ENCODE data around the gene ARG2. TPM values are rescaled to one million over a fixed set of nuclear protein-coding genes. Genes with fewer than 3 reads are reported as not detected.

ARG2 gene
- total and polyA plus RNA-seq, 9 of the 15 experiments (the other 6 are each of a cell fraction or from before 2014, with no cell fraction given) = 6.2 to 75.0 (median 17.8) TPM

- TF ChIP-seq JUN (IDR thresholded peaks at IDR 0.05; ENCODE audit: borderline replicate concordance, low read depth, low read length) = 0 out of 2 replicates have a peak, but pooled peaks have one; percentile 42
- TF ChIP-seq JUN (CRISPR knock-in tag; IDR thresholded peaks at IDR 0.05; ENCODE audit: borderline replicate concordance) = no peak
- TF ChIP-seq ATF3 (IDR thresholded peaks at IDR 0.05) = peak; percentile 84
- no peak for TF ChIP-seq ATF3 (CRISPR knock-in tag; conservative IDR thresholded peaks at IDR 0.05)
- peak; percentile 61; the same call in 1 of the 2 replicates for TF ChIP-seq THRA (IDR thresholded peaks at IDR 0.05)
- no peak for TF ChIP-seq MEF2A (IDR thresholded peaks at IDR 0.05; ENCODE audit: control insufficient read depth, low read depth, low read length)
- no peak for TF ChIP-seq FIP1L1 (IDR thresholded peaks at IDR 0.05; ENCODE audit: low read depth, low read length, poor library complexity, severe bottlenecking)
- TF ChIP-seq MTA1 (IDR thresholded peaks at IDR 0.05; ENCODE audit: borderline replicate concordance) = no peak
- no peak for TF ChIP-seq ATF1 (CRISPR knock-in tag; IDR thresholded peaks at IDR 0.05)
- TF ChIP-seq ATF1 (tag; IDR thresholded peaks at IDR 0.05) = peak; percentile 16; the same call in 1 of the 2 replicates
- TF ChIP-seq SAFB2 (IDR thresholded peaks at IDR 0.05; ENCODE audit: borderline replicate concordance, low read depth, low read length, severe bottlenecking) = no peak
- no peak for TF ChIP-seq NR2C2 (CRISPR knock-in tag; IDR thresholded peaks at IDR 0.05)
- peak; percentile 50; the same call in 1 of the 2 replicates for TF ChIP-seq NR2C2 (tag; IDR thresholded peaks at IDR 0.05)
- TF ChIP-seq KDM5B (IDR thresholded peaks at IDR 0.05; ENCODE audit: insufficient replicate concordance, low read depth, low read length) = peak; percentile 43
- peak in 1 of 3 experiments; percentile 47 for TF ChIP-seq YY1 (IDR thresholded peaks at IDR 0.05; ENCODE audit: borderline replicate concordance in 1 of 3, control insufficient read depth in 1 of 3, extremely low read depth in 1 of 3, insufficient read depth in 3 of 3, insufficient read length in 1 of 3, insufficient replicate concordance in 2 of 3, low read depth in 1 of 3, low read length in 2 of 3)
- peak; percentile 38; the same call in 1 of the 2 replicates for TF ChIP-seq HMBOX1 (IDR thresholded peaks at IDR 0.05)
- no peak for TF ChIP-seq ZNF518B (CRISPR knock-in tag; IDR thresholded peaks at IDR 0.05)
- TF ChIP-seq SOX6 (IDR thresholded peaks at IDR 0.05) = no peak
- TF ChIP-seq ZFX (CRISPR knock-in tag; IDR thresholded peaks at IDR 0.05) = peak; percentile 77
- TF ChIP-seq ATF7 (IDR thresholded peaks at IDR 0.05) = peak; percentile 77; the same call in 1 of the 2 replicates
- TF ChIP-seq ZFP30 (CRISPR knock-in tag; IDR thresholded peaks at IDR 0.05; ENCODE audit: borderline replicate concordance) = no peak
- TF ChIP-seq L3MBTL2 (IDR thresholded peaks at IDR 0.05) = peak; percentile 61
- no peak for TF ChIP-seq HDAC6 (IDR thresholded peaks at IDR 0.05; ENCODE audit: low read depth, low read length)
Observed at GRCh38 chr14:67680941-67681340, 61.2 kb downstream of the ARG2 start (continued).
